Kidney (tissue), 14 donors: ENCODE measurements around the gene ASTN2. TPM values are rescaled to one million over a fixed set of nuclear protein-coding genes. Genes with fewer than 3 reads are reported as not detected.

ENCODE experiments used
- DNase-seq, 5 donors: peaks; one replicate each; pipeline ENCODE4 v3.0.0-alpha.2; 2013 to 2020
- FAIRE-seq: peaks from 2 replicates; lab custom pipeline; 2012; peaks lifted over from hg19 to GRCh38; lab: Jason Lieb, UNC
- H3K27ac ChIP-seq, 2 donors: one replicate each; pipeline ENCODE4 v1.7.0; 2013; ENCODE audit warnings: low read depth in 2 of 2, low read length in 2 of 2, inconsistent platforms in 1 of 2
- H3K27me3 ChIP-seq: one replicate; pipeline ENCODE4 v1.7.1; 2013; ENCODE audit warnings: low read length, inconsistent platforms; ENCODE audit not compliant: control insufficient read depth, insufficient read depth
- H3K36me3 ChIP-seq, 3 donors: one replicate each; pipeline versions ENCODE4 v1.7.0 to v1.7.1; 2013; ENCODE audit warnings: low read length in 3 of 3, control low read depth in 1 of 3, inconsistent platforms in 1 of 3; ENCODE audit not compliant: insufficient read depth in 3 of 3, control insufficient read depth in 2 of 3
- H3K4me1 ChIP-seq, 3 donors: one replicate each; pipeline versions ENCODE4 v1.7.0 to v1.7.1; 2013; ENCODE audit warnings: low read length in 3 of 3, inconsistent platforms in 1 of 3, low read depth in 1 of 3; ENCODE audit not compliant: control insufficient read depth in 2 of 3, insufficient read depth in 2 of 3
- H3K4me3 ChIP-seq, 3 donors: one replicate each; pipeline versions ENCODE4 v1.7.0 to v1.8.1; 2013; ENCODE audit warnings: low read length in 3 of 3, control low read depth in 1 of 3, inconsistent platforms in 1 of 3
- H3K9ac ChIP-seq, 3 donors: one replicate each; pipeline versions ENCODE4 v1.7.0 to v1.7.1; 2013; ENCODE audit warnings: low read length in 3 of 3, control low read depth in 1 of 3, inconsistent platforms in 1 of 3
- H3K9me3 ChIP-seq, 3 donors: one replicate each; pipeline versions ENCODE4 v1.7.0 to v1.7.1; 2013; ENCODE audit warnings: low read length in 3 of 3, control low read depth in 1 of 3, inconsistent platforms in 1 of 3; ENCODE audit not compliant: control insufficient read depth in 2 of 3, insufficient read depth in 1 of 3
- CTCF ChIP-seq: IDR thresholded peaks from 3 replicates; pipeline ENCODE4 v1.5.1; 2012; ENCODE audit warnings: mild to moderate bottlenecking, moderate library complexity, borderline replicate concordance; ENCODE audit not compliant: insufficient read depth; ENCODE audit errors: extremely low read depth
- intact Hi-C: fragments of 100-400 bp; cut with DNase I; formaldehyde crosslinking; loops from one replicate; pipeline ENCODE4 v1.11.1; 2022
- polyA plus RNA-seq: library from polyadenylated mRNA; stranded (reverse); fragments of 350-450 nt; fragmentation: Illumina TruSeq; extraction: RNeasy Lipid Tissue Mini Kit (QIAGEN cat#74804); gene quantifications from one replicate; pipeline ENCODE4 v1.2.3, GENCODE V29; 2014; ENCODE audit warnings: low read depth, low replicate concordance; ENCODE audit not compliant: insufficient read depth
- total RNA-seq: library from RNA; stranded (reverse); fragmentation: NEBNext Ultra II Directional; extraction: Animal tissue kit (Norgen Biotek cat#: 25700); gene quantifications from one replicate; pipeline ENCODE4 v1.2.1, GENCODE V29; 2021
- donor health status: control.
- donor health status: control.
- donor health status: control.
- donor health status: control.
- donor health status: control.
- donor health status: DM: yes; HTN: yes; CAD: no.
- donor health status: Normal renal cell carcinoma (clear cell type).

ASTN2 gene
- total and polyA plus RNA-seq, 2 donors from 2014 or later, result 7.6 to 11.5 TPM

- Histone ChIP-seq H3K4me1 (peaks cover 0 to 16% (median 15%) of the 10 kb centered on the region in 3 donors), H3K27me3 (no peaks in the 10 kb centered on the region), H3K9ac (peak overlapping the region; percentile 39 to 68 (median 57)), H3K36me3 (no peaks in the 10 kb centered on the region), H3K9me3 (no peaks in the 10 kb centered on the region), H3K27ac (no peak overlapping the region), H3K4me3 (peak overlapping the region; percentile 85 to 90 (median 86))
- intact Hi-C loops, result no loop called here
- DNase-seq, result no peak
- TF ChIP-seq CTCF, result no peak
- no peak for FAIRE-seq
Measured at GRCh38 chr9:116686693-116687073, 728.2 kb downstream of the ASTN2 start.

- intact Hi-C loops, result no loop called here
- FAIRE-seq (no peak), DNase-seq (no peak)
- Histone ChIP-seq H3K9me3 (no peaks in the 10 kb centered on the region), H3K4me3 (peak overlapping the region in 2 of 3 donors; percentile 86 to 90), H3K27ac (no peak overlapping the region), H3K9ac (no peak overlapping the region), H3K4me1 (peaks cover 0 to 16% (median 15%) of the 10 kb centered on the region in 3 donors), H3K27me3 (no peaks in the 10 kb centered on the region), H3K36me3 (no peaks in the 10 kb centered on the region)
- TF ChIP-seq CTCF, result no peak
Measured at GRCh38 chr9:116686135-116686534, 728.7 kb downstream of the ASTN2 start.

GRCh38 chr9:116685166-116685565, 729.7 kb downstream of the ASTN2 start:
- H3K27ac ChIP-seq, result no peak overlapping the region
- no peak overlapping the region for H3K9ac ChIP-seq
- no peaks in the 10 kb centered on the region for H3K9me3 ChIP-seq
- H3K36me3 ChIP-seq, result no peaks in the 10 kb centered on the region
- intact Hi-C loops, result no loop called here
- no peak overlapping the region for H3K4me3 ChIP-seq
- no peak for DNase-seq
- peaks cover 0 to 16% (median 15%) of the 10 kb centered on the region in 3 donors for H3K4me1 ChIP-seq
- TF ChIP-seq CTCF, result no peak
- no peaks in the 10 kb centered on the region for H3K27me3 ChIP-seq
- FAIRE-seq, result no peak

- H3K36me3 ChIP-seq, result no peaks in the 10 kb centered on the region
Measured at GRCh38 chr9:116683535-116683934, 731.3 kb downstream of the ASTN2 start.

More at GRCh38 chr9:116683535-116683934, 731.3 kb downstream of the ASTN2 start:
- no peaks in the 10 kb centered on the region for H3K9me3 ChIP-seq
- no peak for DNase-seq
- no peaks in the 10 kb centered on the region for H3K27me3 ChIP-seq
- H3K27ac ChIP-seq, result no peak overlapping the region
- no peak for TF ChIP-seq CTCF
- FAIRE-seq, result no peak
- H3K9ac ChIP-seq, result no peak overlapping the region
- intact Hi-C loops, result no loop called here
- no peak overlapping the region for H3K4me3 ChIP-seq
- H3K4me1 ChIP-seq, result peaks cover 0 to 15% (median 8%) of the 10 kb centered on the region in 3 donors
